ENCODE measurements around the gene C5orf47.
A peak's percentile ranks its signal among the peaks of the same experiment; 100 is the strongest.

C5orf47 gene

GRCh38 chr5:174022384-174023095 lies 33.6 kb downstream of the C5orf47 start:
- no peak for DNase-seq

- DNase-seq: no peak
These were observed 41.3 kb downstream of the C5orf47 start for GRCh38 chr5:174030286-174030685.

- no peak for DNase-seq
These were observed 55.7 kb downstream of the C5orf47 start for GRCh38 chr5:174044466-174045254.

GRCh38 chr5:174045470-174046025 lies 56.6 kb downstream of the C5orf47 start, which contains the start of gene NSG2:
Gene NSG2 (plus strand): TSS chr5:174045706. CDS start chr5:174046756, 1,050 bp downstream.
- DNase-seq: peak; percentile 22 to 95 (median 82)

GRCh38 chr5:174046558-174046957 lies 57.6 kb downstream of the C5orf47 start:
- DNase-seq: no peak

GRCh38 chr5:174047472-174048099 lies 58.6 kb downstream of the C5orf47 start:
- peak in 14 of 56 donors; percentile 7 to 60 (median 34) for DNase-seq

- DNase-seq: no peak
These were observed 63.7 kb downstream of the C5orf47 start for GRCh38 chr5:174052636-174053035.

- DNase-seq: peak in 1 of 56 donors; percentile 46
These were observed 64.9 kb downstream of the C5orf47 start for GRCh38 chr5:174053905-174054304.
